NCI-H748 (cell line): ENCODE results near the gene MSANTD2.

ENCODE experiments used
- DNase-seq: peaks from one replicate; lab custom pipeline; 2025; ENCODE audit not compliant: unreplicated experiment; lab: John Stamatoyannopoulos, UW

Gene MSANTD2

DNA sequence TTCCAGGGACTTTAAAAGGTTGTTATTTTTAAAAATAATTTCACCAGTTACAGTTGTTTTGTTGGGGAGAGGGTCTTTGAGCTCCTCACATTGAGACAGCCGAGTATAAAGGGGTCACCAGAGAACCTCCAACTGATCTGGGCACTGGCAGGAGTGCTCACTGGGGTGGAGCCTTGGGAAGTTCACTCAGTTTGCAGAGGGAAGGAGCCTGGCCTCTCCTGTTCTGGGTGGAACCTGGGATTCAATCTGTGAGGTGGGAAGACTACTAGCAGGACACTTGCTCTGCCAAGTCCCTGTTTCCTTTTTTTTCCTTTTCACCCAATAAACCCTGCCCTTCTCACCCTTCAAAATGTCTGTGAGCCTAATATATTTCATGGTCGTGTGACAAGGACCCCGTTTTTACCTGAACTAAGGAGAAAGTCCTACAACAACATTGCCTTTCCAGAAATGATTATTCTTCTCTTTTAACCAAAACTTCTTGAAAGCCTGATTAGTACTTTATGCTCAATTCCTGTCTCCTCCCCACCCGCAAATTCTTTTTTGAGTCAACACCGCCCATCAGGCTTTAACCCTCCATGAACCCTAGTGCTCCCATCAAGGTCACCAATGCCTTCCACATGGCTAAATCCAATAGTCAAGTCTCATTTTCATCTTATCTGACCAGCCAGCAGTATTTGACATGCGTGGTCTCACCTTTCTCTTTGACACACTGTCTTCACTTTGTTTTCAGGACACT, 22.0 kb upstream of the MSANTD2 start:
- DNase-seq: no peak

DNA sequence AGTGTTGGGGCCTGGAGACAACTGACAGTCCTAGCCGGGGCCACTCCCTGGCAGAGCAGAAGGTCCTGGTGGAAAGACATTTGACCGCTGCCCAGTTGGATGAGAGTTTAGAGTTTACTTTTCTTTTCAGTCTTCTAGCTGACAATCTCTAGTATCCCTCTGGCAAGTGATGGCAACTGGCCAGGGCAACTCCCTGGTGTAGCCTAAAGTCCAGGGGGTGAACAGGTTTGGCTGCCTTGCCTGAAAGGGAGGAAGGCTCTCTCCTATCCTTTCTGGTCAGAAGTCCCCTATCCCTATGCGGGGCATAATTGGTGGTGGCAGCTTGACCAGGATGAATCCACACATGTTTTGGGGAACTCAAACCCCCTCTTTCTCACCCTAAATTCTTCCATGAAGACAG, 16.8 kb upstream of the MSANTD2 start:
- DNase-seq: no peak

DNA sequence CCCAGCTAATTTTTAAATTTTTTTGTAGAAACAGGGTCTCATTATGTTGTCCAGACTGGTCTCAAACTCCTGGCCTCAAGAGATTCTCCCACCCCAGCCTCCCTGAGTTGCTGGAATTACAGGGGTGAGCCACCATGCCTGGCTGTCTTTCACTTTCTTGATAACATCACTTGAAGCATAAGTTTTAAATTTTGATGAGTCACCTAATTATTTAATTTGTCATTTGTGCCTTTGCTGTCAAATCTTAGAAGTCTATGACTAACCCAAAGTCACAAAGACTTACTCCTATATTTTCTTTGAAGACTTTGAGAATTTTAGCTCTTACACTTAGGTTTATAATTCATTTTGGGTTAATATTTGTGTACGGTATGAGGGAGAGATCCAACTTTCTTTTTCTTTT, 14.5 kb upstream of the MSANTD2 start:
- no peak for DNase-seq

DNA sequence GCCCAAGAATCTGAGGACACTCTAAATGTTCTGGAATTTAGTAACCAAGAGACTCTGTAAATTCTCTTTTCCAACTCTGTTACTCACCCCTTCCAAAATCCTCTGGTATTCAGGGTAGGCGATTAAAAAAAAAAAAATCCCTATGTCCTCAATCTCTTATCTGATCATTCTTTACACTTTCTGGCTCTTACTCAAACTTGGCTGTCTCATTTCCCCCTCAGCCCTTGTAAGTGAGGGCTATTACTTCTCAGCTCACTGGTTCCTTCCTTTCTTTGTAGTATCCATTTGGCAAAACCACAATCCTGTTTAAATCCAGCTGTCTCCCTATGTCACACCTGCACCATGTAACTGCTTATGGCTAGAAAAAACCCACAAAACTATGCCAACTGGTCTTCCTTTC, 12.7 kb upstream of the MSANTD2 start:
- no peak for DNase-seq

DNA sequence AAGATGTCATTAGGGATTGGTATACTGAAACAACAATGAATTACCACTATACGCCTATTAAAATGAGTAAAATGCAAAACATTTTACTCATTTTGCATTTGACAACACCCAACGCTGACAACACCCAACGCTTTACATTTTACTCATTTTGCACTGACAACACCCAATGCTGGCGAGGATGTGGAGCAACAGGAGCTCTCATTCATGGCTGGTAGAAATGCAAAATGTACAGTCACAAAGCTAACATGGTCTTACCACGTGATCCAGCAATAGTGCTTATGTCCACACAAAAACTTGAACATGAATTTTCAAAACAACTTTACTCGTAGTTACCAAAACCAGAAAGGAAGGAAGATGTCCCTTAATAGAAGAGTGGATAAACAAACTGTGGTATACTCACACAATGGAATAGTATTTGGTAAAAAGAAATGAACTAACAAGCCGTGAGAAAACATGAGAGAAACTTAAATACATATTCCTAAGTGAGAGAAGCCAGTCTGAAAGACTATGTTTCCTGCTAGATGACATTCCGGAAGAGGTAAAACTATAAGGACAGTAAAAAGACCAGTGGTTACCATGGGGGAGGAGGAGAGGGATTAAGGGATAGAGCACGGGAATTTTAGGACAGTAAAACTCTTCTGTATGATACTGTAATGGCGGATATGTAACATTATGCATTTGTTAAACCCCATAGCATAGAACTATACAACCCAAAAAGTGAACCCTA, 11.4 kb upstream of the MSANTD2 start:
- DNase-seq: no peak

DNA sequence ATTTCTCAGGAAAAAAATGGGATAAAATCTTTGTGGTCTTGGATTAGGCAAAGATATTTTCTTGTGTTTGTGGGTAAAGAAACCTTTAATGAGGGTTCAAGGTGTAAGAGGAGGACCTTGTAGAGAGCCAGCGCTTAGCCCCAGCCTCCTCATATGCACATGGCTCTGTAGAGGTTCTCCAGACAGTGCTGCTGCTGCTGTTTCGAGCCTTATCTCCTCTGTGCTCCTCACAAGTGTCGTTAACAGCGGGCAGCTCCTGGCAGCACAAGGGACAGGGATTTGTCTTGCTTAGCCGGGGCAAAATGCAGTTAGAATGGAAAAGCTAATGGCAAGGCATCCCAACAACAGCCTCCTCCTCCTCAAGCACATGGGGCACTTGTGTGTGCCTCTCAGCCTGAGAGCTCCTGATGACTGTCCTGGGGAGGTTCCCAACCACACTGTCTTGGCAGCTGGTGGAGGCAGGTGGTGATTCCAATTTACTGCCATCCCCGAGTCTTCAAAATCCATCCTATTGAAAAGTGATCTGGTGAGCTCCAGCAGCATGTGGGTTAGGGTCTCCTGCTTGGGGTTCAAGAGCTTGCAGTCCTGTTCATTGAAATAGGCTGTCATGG, 7.6 kb upstream of the MSANTD2 start:
- DNase-seq: no peak

DNA sequence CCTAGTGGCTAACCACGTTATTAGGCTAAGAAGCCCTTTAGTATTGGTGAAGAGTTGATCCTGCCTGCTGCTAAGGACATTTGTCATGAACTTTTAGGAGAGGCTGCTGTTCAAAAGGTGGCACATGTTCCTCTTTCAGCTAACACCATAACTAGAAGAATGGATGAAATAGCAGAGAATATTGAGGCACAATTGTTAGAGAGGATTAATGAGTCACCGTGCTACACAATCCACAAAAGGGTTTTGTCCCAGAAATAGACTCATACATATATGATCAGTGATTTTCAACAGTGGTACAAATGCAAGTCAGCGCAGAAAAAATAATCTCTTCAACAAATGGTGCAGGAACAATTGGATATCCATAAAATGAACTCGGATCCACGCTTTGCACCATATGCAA, 7.0 kb upstream of the MSANTD2 start:
- DNase-seq: no peak

DNA sequence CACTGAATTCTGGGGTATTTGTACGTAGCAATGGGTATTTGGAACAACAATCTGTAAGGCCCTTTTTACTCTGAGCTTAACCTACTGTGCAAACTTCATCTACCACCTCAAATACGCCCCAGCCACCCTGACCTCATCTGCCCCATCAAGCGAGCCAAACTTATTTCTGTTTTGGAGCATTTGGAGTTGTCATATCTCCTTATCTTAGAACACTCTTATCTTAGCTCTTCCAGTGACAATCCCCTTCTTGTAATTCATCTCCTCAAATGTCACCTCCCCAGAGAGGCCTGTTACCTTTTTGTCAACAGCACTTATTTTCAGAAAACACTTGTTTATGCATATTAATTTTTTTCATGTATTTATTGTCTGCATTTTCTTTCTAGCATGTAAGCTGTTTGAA, 4.7 kb upstream of the MSANTD2 start:
- DNase-seq: no peak

DNA sequence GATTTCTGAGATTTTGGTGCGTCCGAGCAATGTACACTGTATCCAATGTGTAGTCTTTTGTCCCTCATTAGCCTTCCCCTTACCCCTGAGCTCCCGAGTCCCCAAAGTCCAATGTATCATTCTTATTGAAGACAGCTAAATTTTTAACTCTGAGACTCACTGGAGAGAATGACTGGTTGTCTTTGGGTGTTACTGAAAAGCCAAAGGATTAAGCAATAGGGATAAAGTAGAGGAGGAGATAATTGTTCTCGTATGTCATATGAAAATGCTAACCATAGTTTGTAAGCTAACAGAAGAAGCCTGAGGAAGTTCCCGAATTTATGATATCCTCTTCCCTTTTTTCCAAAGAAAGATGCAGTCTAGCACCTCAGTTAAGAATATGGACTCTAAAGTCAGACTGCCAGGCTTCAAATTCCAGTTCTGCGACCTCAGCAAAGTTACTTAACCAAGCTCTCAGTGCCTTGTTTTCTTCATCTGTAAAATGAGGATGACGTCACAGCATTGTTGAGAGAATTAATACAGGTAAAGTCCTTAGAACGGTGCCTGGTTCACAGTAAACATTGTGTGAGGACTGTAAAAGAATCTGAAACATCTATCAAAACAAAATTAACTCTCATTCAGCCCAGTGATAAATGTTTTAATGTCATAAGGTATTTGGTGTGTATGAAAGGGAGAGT, 1.6 kb upstream of the MSANTD2 start:
- DNase-seq: no peak

DNA sequence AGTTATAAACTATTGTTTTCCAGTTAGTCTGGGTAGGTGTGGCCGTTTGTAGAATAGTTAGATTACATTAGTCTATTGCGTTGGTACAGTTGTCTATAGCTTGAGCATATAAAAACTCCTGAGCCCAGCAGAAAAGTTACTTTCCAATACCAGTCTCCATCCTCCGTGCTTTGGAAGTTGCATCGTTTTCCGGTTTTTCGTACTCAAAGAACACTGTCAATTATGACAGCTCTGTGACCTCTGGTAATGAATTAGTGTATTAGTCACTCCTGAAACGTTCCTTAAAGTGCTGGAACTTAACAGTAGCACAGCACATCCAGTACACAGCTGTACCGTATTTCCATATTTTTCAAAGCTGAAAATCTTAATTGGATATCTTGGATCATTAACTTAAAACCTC, 808 bp upstream of the MSANTD2 start:
- DNase-seq: no peak

DNA sequence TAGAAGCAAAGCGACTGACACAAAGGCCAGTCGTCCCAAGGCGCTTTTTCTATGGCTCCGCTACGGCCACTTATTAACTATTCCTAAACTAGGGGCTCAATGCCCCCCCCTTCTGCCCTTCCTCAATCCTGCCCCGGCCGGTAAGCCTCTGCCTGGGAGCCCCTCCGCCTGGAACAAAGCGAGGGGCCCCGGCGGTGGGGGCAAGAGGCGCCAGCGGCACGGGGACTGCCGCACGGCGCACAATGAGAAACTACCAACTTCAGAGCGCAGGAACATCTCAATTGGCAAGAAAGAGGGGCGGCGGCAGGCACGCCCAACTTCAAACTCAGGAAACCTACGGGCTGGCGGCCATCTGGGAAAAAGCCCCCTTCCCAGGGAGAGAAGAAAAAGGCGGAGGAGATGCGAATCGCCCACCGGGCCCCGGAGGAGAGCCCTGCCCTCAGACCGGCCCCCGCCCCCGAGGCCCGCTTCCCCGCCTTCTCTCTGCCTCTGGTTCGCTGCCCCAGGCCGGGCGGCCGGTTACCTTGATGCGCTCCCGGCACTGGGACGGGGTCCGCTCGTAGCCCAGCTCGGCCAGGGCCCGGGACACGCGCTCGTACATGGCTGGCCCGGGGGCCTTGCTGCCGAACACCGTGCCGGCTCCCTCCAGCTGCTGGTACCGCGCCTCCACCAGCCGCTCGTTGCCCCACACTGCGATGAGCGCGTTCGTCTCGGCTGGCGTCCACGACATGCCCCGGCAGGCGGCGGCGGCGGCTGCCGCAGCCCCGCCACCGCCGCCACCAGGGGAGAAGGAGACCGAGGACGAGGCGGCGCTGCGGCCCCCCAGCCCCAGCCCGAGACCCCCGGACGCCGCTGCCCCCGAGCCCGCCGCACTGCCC, 619 bp downstream of the MSANTD2 start:
- peak; percentile 31 for DNase-seq

DNA sequence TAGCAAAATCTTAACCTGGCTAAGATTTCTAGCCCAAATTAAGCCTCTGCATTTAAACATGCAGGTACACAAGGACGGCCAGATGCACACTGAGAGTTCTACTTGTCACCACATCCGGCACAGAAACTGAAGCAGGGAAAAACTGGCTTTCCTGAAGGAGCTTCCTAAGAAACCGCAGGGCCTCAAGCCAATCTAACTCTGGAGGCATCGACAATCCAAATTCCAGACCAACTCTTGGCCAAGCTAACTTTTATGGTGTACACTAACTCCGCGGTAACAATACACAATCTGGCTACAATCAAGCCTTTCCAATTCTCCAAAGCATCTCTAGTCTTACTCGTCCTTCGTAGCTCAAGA, 1.2 kb downstream of the MSANTD2 start:
- peak; percentile 28 for DNase-seq

DNA sequence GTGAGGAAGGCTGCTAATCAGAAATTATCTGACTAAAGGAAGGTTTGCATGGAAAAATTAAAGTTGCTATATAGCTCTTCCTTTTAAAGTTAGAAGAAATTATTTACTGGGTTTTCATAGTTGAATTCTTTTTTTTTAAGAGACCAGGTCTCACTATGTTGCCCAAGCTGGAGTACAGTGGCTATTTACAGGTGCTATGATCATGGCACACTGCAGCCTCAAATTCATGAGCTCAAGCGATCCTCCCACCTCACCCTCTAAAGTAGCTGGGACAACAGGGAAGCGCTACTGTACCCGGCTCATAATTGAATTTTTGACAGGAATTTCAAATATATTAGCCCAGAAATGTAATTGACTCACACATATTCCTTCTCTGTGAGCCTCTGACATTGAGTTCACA, 3.9 kb downstream of the MSANTD2 start:
- DNase-seq: no peak

DNA sequence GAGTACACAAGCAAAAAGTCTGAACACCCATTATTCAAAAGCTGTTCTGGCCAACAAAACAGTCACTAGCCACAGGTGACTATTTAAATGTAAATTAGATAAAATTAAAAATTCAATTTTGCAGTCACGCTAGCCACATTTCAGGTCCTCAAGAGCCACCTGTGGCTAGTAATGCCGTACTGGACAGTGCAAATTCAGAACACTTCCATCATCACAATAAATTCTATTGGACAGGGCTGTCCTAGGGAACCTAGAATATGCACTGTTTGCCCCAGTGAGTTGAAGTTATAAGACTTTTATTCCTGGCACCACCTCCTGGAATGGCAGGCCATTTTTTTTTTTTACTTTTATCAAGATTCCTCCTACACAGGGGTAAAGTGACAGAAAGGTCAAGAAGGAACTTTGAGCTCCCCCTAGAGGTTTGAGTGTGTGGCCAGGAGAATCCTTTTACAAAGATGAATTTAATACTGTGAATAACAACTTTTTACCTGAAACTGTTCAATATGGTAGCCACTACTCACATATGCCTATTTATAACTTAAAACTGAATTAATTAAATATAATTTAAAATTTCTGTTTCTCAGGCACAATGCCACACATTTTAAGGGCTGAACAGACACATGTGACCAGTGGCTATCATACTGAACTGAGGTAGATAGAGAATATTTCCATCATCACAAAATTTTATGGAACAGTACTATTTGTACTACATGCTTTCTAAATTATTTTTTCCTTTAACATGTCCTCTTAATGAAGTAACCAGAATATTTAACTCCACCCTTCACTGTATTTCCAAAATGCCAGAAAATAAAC, 6.5 kb downstream of the MSANTD2 start:
- peak; percentile 25 for DNase-seq

DNA sequence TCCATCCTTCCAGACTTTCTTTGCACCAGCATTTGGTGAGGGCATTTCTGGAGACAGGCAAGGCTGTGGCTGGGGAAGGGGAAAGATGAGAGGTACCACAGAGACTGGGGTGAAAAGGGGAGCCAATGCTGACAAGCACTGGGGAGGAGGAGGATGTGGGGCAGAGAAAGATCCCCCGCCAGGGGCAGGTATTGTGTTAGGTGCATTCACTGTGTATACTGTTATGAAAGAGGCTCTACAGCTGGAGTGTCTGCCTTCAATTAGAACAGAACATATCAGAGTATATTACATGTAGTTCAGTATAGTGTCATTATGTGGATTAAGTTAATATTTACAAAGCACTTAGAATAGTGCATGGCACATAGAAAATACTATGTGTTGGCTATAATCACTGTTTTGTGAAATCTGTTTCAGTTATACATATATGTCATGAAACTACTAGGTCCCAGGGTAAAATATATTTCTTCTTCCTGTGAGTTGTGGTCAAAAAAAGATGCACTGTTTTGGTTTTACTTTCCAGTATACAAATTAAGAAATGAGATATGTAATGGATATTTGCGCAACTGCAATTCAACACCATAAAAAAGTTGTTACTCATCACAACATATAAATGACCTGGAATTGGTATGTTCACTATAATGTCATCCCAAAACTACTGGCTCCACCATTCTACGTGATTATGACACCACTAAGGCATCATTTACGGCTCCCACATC, 8.4 kb downstream of the MSANTD2 start:
- peak; percentile 49 for DNase-seq

DNA sequence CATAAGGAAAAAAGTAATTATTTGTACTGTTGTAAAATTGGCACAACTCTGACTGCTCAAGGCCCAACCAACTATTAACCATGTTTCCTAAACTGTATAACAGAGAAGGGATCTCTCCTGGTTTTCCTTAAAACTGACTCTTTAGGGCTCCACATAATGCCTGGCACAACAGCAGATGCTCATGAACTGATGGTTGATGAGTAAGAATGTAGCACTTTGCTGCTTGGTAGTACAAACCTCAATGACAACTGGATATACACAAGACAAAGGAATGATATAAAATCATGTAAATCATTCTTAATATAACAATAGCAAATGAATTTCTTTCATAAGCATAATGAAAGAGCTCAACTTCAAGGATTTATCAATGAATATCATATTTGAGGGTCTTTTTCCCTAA, 11.7 kb downstream of the MSANTD2 start:
- no peak for DNase-seq

DNA sequence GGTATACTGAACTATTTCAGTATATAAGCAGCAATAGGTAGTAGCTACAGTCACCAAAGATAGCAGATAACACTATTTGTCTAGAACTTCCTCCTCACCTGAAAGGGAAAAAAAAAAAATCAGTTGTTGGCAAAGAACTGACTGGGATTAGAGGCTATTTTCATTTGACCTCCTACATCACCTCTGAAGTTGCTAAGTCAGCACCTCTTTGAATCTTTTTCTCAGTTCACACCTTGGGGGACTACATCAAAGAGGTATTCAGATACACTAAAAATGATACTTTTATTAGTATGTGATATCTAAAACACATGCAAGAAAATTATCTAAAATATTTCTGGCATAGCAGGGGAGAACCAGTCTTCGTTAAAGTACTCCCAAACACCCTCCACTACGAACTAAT, 16.2 kb downstream of the MSANTD2 start:
- no peak for DNase-seq

DNA sequence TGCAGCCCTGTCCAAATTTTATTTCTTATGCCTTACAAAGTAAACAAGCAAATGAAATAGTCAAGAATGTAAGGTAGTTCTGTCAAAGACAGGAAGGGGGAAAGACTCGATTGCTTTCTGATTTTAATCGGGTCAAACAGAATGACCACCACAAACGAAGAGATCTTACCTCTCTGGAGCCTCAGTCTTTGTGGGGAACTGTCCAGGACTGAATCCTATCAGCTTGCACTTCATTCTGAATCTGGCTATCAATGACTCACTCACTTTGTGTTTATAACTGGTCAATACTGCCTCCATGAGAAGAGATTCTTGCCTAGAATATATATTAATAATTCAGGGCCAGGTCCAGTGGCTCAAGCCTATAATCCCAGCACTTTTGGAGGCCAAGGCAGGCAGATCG, 17.2 kb downstream of the MSANTD2 start:
- no peak for DNase-seq

DNA sequence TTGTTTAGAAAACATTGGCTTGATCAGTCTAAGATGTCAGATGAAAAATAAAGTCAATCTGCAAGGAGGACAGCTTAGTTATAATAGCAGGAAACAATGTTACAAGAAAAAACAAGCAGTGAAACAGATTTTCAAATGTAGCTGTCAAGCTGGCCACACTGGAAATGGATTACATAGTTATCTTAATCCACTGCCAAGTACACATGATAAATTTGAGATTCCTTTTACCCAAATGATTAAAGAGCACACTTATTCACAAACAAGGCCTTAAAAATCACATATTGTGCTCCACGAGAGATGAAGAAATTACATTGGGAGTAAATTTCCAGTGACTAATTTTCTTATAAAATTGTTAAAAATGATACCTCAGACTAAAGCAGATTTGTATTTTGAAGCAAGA, 20.6 kb downstream of the MSANTD2 start:
- no peak for DNase-seq
